SU-DHL-6 (cell line): ENCODE data around the gene STN1.

Source experiments
- H2AFZ ChIP-seq: fragments of 200-600 bp; sonication (generic); 2 replicates; pipeline ENCODE4 v1.6.1; 2014; ENCODE audit warnings: low read depth, mild to moderate bottlenecking, moderate library complexity, mixed read lengths, antibody characterized with exemption, low read length; ENCODE audit not compliant: severe bottlenecking
- H3F3A ChIP-seq: fragments of 200-600 bp; shearing (Covaris generic); 2 replicates; pipeline ENCODE4 v1.6.0; 2016; ENCODE audit warnings: antibody characterized with exemption, mild to moderate bottlenecking; ENCODE audit not compliant: insufficient read depth
- H3K27ac ChIP-seq: fragments of 200-600 bp; sonication (generic); 2 replicates; pipeline ENCODE4 v1.5.1; 2016; ENCODE audit warnings: low read depth, mild to moderate bottlenecking, low read length, moderate library complexity, mixed read lengths
- H3K27me3 ChIP-seq: fragments of 200-600 bp; sonication (generic), shearing (Covaris generic); 2 replicates; pipeline ENCODE4 v1.6.0; 2014; ENCODE audit warnings: mild to moderate bottlenecking, low read length
- H3K36me3 ChIP-seq: fragments of 200-600 bp; sonication (generic); 2 replicates; pipeline ENCODE4 v1.6.1; 2014; ENCODE audit warnings: mild to moderate bottlenecking, low read length, mixed read lengths
- H3K4me2 ChIP-seq: fragments of 300-600, 200-600 bp; shearing (Covaris generic), sonication (generic); 2 replicates; pipeline ENCODE4 v1.6.0; 2014; ENCODE audit warnings: low read length, low read depth, mild to moderate bottlenecking; ENCODE audit not compliant: poor library complexity, severe bottlenecking
- H3K4me3 ChIP-seq: fragments of 200-600 bp; sonication (generic); 2 replicates; pipeline ENCODE4 v1.5.1; 2014; ENCODE audit warnings: antibody characterized with exemption, low read length, mild to moderate bottlenecking, mixed read lengths; ENCODE audit not compliant: insufficient read depth, poor library complexity, severe bottlenecking
- H3K79me2 ChIP-seq: fragments of 200-600 bp; sonication (generic); 2 replicates; pipeline ENCODE4 v1.6.1; 2014; ENCODE audit warnings: mild to moderate bottlenecking, low read length, moderate library complexity; ENCODE audit not compliant: insufficient read depth
- H3K9ac ChIP-seq: fragments of 200-600 bp; sonication (generic); 2 replicates; pipeline ENCODE4 v1.7.0; 2014; ENCODE audit warnings: mild to moderate bottlenecking, low read length
- H3K9me2 ChIP-seq: fragments of 200-600 bp; sonication (generic); replicated peaks from 2 replicates; pipeline ENCODE4 v1.6.1; 2014; ENCODE audit warnings: low read length; ENCODE audit not compliant: insufficient read depth
- H3K9me3 ChIP-seq: fragments of 200-600 bp; sonication (generic); 2 replicates; pipeline ENCODE4 v1.6.1; 2014; ENCODE audit warnings: low read length, mixed read lengths; ENCODE audit not compliant: insufficient read depth
- H4K20me1 ChIP-seq: fragments of 200-600 bp; sonication (generic); 2 replicates; pipeline ENCODE4 v1.6.1; 2014; ENCODE audit warnings: low read depth, mild to moderate bottlenecking, antibody characterized with exemption, low read length, moderate library complexity, mixed read lengths
- EZH2phosphoT487 ChIP-seq: fragments of 200-600 bp; sonication (generic), shearing (Covaris generic); conservative IDR thresholded peaks from 2 replicates; pipeline ENCODE4 v1.6.1; 2018; ENCODE audit warnings: mild to moderate bottlenecking, antibody characterized with exemption, low read length, moderate library complexity, mixed read lengths
- TF ChIP-seq, protein P1 (sequence below): fragments of 200-600 bp; sonication (generic); IDR thresholded peaks from one replicate; pipeline ENCODE4 v1.5.1; 2017; ENCODE audit warnings: antibody characterized with exemption, mild to moderate bottlenecking, low read length, moderate library complexity; ENCODE audit not compliant: insufficient read depth, poor library complexity, severe bottlenecking

The STN1 gene

DNA sequence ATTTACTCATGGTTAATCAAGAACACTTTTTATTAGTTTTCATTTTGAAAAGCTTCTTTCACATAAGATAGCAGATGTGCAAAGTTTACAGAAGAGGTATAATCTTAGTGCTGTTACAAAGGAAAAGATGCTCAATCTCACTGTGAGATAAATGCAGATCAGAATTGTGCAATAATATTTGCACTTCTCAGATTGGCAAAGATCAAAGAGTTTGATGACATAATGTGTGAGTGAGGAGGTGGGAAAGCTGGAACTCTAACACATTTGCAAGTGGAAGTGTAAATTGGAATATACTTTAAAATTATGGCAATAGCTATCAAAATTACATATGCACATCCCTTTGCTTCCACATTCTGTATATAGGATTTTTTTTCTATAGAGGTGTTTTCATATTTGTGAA is 21.5 kb upstream of the STN1 start:
- TF ChIP-seq, protein P1, sequence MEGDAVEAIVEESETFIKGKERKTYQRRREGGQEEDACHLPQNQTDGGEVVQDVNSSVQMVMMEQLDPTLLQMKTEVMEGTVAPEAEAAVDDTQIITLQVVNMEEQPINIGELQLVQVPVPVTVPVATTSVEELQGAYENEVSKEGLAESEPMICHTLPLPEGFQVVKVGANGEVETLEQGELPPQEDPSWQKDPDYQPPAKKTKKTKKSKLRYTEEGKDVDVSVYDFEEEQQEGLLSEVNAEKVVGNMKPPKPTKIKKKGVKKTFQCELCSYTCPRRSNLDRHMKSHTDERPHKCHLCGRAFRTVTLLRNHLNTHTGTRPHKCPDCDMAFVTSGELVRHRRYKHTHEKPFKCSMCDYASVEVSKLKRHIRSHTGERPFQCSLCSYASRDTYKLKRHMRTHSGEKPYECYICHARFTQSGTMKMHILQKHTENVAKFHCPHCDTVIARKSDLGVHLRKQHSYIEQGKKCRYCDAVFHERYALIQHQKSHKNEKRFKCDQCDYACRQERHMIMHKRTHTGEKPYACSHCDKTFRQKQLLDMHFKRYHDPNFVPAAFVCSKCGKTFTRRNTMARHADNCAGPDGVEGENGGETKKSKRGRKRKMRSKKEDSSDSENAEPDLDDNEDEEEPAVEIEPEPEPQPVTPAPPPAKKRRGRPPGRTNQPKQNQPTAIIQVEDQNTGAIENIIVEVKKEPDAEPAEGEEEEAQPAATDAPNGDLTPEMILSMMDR: no peak
- TF ChIP-seq EZH2phosphoT487: no peak
- no peaks in the 10 kb centered on the region for H3K9me2 ChIP-seq
- H2AFZ ChIP-seq: no peak overlapping the region
- no peaks in the 10 kb centered on the region for H3K79me2 ChIP-seq
- no peaks in the 10 kb centered on the region for H4K20me1 ChIP-seq
- no peak overlapping the region for H3K4me2 ChIP-seq
- no peak overlapping the region for H3K9ac ChIP-seq
- H3F3A ChIP-seq: no peaks in the 10 kb centered on the region
- H3K27ac ChIP-seq: no peak overlapping the region
- no peak overlapping the region for H3K4me3 ChIP-seq
- no peaks in the 10 kb centered on the region for H3K36me3 ChIP-seq
- H3K27me3 ChIP-seq: no peaks in the 10 kb centered on the region
- H3K9me3 ChIP-seq: no peaks in the 10 kb centered on the region

DNA sequence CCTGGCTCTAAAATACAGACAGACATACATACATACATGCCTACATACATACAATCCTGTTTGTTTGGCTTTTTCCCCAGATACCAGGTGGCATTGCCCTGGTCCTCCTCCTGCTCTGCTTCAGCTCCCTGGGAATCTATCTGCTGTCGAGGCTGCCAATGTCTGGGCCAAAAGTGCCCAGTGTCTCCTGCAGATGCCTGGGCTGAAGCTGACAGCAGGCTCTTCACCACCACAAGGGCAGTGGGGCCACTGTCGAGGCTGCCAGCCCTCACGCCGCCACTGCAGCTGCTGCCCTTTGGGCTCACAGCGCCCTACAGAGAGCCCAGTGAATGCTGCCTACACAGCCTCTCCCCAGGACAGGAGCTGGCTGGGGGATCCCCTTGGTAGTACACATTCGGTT is 18.0 kb upstream of the STN1 start:
- Histone ChIP-seq H3K4me3 (no peak overlapping the region), H4K20me1 (no peaks in the 10 kb centered on the region), H3K9ac (no peak overlapping the region), H3K27ac (no peak overlapping the region), H3F3A (no peaks in the 10 kb centered on the region), H2AFZ (no peak overlapping the region), H3K9me2 (no peaks in the 10 kb centered on the region), H3K27me3 (no peaks in the 10 kb centered on the region), H3K4me2 (no peak overlapping the region), H3K9me3 (no peaks in the 10 kb centered on the region), H3K79me2 (no peaks in the 10 kb centered on the region), H3K36me3 (no peaks in the 10 kb centered on the region)
- TF ChIP-seq, protein P1: no peak
- no peak for TF ChIP-seq EZH2phosphoT487

DNA sequence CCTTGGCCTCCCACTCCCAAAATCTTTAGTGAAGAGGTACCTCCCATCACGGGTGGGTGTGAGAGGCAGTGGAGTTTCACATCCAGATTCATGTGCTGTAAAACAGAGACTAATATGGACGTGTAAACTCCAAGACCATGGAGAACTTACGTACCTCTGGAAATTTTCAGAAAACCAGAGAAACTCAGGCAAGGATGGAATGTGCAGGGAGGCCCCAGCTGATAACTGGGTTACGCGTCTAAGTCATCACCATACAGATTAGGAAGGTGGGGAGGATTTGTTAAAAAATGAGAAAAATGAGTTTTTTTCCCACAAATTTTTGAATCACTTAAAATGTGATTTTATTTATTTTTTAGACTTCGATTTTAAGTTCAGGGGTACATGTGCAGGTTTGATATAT is 16.3 kb upstream of the STN1 start:
- Histone ChIP-seq H3K36me3 (no peaks in the 10 kb centered on the region), H3F3A (no peaks in the 10 kb centered on the region), H4K20me1 (no peaks in the 10 kb centered on the region), H3K27ac (no peak overlapping the region), H3K9me3 (no peaks in the 10 kb centered on the region), H2AFZ (no peak overlapping the region), H3K9ac (no peak overlapping the region), H3K9me2 (no peaks in the 10 kb centered on the region), H3K4me2 (no peak overlapping the region), H3K4me3 (no peak overlapping the region), H3K79me2 (no peaks in the 10 kb centered on the region), H3K27me3 (no peaks in the 10 kb centered on the region)
- TF ChIP-seq EZH2phosphoT487: no peak
- TF ChIP-seq, protein P1: no peak
